ENCODE results near the gene EVC.

EVC gene

DNA sequence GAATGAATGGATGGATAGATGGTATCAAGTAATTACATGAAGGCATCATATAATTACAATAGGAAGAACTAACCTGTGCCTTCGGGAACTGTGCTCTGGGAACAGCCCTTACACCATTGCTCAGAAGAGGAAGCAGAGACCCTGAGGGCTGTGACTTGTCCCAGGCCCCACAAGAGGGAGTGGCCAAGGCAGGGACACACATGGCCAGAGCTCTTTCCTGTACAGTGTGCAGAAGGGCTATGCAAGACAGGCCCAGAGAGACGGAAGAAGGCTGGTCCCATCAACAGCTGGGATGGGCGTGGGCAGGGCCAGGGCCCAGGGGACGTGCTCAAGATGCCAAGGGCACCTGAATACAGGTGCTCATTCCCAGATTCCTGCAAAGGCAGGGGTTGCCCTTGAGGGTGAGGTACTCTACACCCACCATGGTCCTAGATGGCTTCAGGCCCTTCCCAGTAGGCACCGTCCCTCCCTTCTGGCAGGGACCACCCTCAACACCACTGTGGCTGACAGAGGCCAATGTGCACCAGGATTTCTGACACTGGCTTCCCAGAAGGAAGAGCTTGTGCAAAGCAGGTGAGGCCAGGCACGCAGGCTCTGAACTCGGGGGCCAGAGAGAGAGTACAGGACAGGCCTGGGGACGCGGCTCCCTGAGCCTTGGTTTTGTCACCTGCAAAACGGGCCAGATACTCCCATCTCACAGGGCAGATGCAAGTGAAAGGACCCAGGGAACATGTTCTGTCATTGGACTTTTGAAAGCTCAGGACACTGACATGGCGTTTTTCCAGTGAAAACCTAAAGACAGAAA lies 4.3 kb upstream of the EVC start:
- H3K4me3 ChIP-seq (ENCODE audit: low read depth, low read length), result no peak overlapping the region
- in situ Hi-C loops (cut with HindIII; ENCODE audit: low sequenced_read_pairs), result no loop called here
- no peak for DNase-seq (ENCODE audit: low read depth, low spot score)
- TF ChIP-seq, protein P1, sequence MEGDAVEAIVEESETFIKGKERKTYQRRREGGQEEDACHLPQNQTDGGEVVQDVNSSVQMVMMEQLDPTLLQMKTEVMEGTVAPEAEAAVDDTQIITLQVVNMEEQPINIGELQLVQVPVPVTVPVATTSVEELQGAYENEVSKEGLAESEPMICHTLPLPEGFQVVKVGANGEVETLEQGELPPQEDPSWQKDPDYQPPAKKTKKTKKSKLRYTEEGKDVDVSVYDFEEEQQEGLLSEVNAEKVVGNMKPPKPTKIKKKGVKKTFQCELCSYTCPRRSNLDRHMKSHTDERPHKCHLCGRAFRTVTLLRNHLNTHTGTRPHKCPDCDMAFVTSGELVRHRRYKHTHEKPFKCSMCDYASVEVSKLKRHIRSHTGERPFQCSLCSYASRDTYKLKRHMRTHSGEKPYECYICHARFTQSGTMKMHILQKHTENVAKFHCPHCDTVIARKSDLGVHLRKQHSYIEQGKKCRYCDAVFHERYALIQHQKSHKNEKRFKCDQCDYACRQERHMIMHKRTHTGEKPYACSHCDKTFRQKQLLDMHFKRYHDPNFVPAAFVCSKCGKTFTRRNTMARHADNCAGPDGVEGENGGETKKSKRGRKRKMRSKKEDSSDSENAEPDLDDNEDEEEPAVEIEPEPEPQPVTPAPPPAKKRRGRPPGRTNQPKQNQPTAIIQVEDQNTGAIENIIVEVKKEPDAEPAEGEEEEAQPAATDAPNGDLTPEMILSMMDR (IDR thresholded peaks at IDR 0.05; ENCODE audit: low read depth, low read length), result no peak

DNA sequence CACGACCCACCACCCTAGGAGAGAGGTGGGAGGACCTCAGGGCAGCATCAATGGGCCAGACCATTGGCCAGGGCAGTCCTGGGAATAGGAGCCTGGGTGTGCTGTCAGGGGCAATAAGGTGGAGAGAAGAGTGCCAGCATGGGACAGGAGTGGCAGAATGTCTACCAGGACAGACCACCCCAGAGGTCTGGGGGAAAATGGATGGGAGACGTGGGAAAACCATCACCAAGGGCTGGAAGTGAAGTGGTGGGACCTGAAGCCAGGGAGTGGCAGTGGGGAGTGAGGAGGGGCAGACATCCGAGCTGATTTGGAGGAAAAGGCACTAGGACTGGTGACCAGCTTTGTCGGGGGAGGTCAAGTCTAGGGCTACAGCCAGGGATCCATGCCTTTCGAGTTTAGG lies 3.6 kb upstream of the EVC start:
- no peak for DNase-seq (ENCODE audit: low read depth, low spot score)
- in situ Hi-C loops (cut with HindIII; ENCODE audit: low sequenced_read_pairs), result no loop called here
- TF ChIP-seq, protein P1 (IDR thresholded peaks at IDR 0.05; ENCODE audit: low read depth, low read length), result no peak
- peak overlapping the region; percentile 68 for H3K4me3 ChIP-seq (ENCODE audit: low read depth, low read length)

DNA sequence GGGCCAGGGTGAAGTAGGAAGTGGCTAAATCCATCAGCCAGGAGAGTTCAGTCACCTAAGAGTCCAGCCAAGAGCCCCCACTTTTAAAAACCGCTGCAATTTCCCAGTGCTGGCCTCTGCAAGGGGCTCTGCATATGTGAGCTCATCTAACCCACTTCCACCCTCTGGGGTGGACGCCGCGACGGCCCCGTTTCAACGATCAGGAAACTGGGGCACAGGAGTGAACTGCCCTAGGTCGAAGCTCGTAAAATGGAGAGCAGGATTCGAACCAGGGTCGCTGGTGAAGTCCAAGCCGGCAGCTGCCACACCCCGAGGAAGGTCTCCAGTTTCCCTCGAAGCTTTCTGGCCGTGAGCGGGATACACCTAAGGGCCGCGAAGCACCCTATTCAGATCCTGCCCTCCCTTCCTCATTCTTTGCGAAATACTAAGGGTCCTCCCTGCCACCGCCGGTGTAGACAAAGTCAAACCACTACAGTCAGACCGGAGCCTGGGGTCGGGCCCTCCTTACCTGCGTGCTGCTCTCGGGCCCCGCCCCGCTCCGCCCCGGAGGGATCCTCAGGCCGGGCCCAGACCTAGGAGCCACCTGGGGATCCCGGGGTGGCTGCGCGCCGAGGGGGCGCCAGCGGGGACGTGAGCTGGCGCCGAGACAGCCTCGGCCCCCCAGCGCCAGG lies 3.1 kb upstream of the EVC start:
- in situ Hi-C loops (cut with HindIII; ENCODE audit: low sequenced_read_pairs), result no loop called here
- H3K4me3 ChIP-seq (ENCODE audit: low read depth, low read length), result peak overlapping the region; percentile 68
- no peak for DNase-seq (ENCODE audit: low read depth, low spot score)
- TF ChIP-seq, protein P1 (IDR thresholded peaks at IDR 0.05; ENCODE audit: low read depth, low read length), result no peak

DNA sequence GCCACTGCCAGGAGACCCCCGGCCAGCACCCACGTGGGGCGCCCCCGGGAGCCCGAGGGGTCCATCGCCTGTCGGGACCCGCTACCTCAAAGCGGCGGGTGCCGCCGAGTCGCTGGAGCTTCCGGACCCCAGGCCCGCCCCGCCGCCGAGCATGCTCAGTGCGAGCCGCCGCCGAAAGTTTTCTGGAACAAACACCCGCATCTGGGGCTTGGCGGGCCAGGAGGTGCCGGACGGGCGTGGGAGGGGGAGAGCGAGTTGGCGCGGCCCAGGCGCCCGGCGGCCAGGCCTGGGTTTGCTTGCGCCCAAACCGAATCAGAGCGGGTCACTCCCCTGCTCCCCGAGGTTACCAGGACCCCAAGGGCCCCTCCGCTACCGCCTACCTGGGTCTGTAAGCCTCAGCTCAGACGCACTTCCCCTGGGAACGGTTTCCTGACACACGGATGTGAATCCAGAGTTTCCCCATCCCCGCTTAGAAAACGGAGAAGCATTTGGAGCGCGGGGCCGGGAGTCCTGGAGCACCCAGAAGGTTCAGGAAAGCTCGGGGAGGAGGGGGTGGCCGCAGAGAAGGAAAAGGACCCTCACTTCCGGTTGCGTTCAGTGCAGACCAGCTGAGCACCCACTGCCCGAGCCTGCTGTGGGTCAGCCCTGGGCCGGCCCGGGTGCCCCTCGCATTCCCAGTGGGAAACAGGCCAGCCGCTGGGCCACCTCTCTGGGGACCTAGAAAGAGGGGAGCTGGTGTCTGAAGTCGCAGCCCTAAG lies 2.4 kb upstream of the EVC start, which contains the start of gene EVC2:
EVC2 (minus strand) TSS at position 111 of the 758 bp plus-strand sequence; CDS start at position 65, 46 bp downstream.
- H3K4me3 ChIP-seq (ENCODE audit: low read depth, low read length), result peak within 1 kb of the TSS; percentile 68
- in situ Hi-C loops (cut with HindIII; ENCODE audit: low sequenced_read_pairs), result no loop called here
- DNase-seq (ENCODE audit: low read depth, low spot score), result peak; percentile 59
- TF ChIP-seq, protein P1 (IDR thresholded peaks at IDR 0.05; ENCODE audit: low read depth, low read length), result no peak

DNA sequence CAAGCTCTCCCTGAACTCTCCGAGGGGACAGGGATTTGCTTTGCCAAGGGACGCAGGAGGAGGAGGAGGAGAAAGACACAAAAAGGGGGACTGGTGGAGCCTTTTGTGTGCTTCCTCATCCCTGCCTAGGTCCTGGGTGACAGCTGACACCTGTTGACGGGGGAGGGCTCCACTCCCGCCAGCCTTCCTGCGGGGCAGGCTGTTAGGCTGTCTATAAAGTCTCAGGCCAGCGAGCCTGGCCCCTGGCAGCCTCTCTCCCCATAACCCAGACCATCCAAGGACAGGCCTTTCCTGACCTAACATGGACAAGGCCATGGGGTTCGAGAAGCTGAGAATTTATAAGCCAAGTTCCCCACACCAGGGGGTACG lies 1.8 kb upstream of the EVC start:
- TF ChIP-seq, protein P1 (IDR thresholded peaks at IDR 0.05; ENCODE audit: low read depth, low read length), result no peak
- in situ Hi-C loops (cut with HindIII; ENCODE audit: low sequenced_read_pairs), result no loop called here
- no peak for DNase-seq (ENCODE audit: low read depth, low spot score)
- H3K4me3 ChIP-seq (ENCODE audit: low read depth, low read length), result no peak overlapping the region

Measured in astrocyte of the spinal cord (primary cell).